ENCODE data around the gene OXLD1. TPM values are rescaled to one million over a fixed set of nuclear protein-coding genes. Genes with fewer than 3 reads are reported as not detected.
A peak's percentile ranks its signal among the peaks of the same experiment; 100 is the strongest.

The OXLD1 gene
- polyA plus RNA-seq, 1 of the 3 experiments (the other 2 are of a cell fraction): 103 TPM

DNA sequence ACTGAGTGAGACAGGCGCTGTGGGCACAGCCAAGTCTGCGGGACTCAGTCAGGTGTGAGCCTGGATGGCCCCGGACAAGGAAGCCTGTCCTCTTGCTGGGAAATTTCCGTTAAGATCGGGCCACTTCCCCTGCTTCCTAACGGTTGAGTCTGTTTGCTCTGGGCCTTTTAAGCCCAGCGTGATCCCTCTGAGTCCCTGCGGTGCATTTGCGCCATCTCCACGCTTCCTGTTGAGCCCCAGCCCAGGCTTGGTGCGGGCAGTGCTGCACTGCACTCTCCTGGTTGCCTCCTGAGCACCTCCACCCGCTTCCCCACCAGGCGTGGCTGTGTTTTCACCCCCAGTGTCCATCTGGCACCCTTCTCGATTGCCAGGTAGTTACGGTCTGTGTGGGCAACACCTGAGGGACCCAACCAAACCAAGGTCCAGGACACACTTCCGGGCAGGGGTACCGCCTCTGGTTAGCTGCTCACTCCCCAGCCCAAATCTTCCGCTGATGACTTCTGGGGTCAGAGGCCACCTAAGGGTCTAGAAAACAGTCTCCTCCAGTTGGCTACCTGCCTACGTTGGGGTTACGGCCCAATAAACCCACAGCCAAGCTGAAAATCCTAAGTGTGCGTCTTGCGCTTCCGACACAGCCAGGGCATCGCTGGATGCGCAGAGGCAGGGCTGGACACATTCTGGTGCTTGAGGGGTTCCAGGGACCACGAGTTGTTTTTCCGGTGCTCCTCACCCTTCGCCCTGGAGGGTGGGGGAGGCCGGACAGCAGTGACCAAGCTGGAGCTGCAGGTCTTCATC lies 44.3 kb upstream of the OXLD1 start:
- H3K9me3 ChIP-seq: no peaks in the 10 kb centered on the region
- peaks cover 31% of the 10 kb centered on the region; the same call in 1 of the 2 replicates for H3K79me2 ChIP-seq (ENCODE audit: insufficient read depth)
- TF ChIP-seq MEF2A (IDR thresholded peaks at IDR 0.05; ENCODE audit: borderline replicate concordance, low read depth): no peak
- TF ChIP-seq, protein P1, sequence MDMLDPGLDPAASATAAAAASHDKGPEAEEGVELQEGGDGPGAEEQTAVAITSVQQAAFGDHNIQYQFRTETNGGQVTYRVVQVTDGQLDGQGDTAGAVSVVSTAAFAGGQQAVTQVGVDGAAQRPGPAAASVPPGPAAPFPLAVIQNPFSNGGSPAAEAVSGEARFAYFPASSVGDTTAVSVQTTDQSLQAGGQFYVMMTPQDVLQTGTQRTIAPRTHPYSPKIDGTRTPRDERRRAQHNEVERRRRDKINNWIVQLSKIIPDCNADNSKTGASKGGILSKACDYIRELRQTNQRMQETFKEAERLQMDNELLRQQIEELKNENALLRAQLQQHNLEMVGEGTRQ (IDR thresholded peaks at IDR 0.05; ENCODE audit: borderline replicate concordance, low read depth, low read length): no peak
- TF ChIP-seq YY1 (IDR thresholded peaks at IDR 0.05; ENCODE audit: low read depth): no peak
- no peak for TF ChIP-seq CHD2 (IDR thresholded peaks at IDR 0.05; ENCODE audit: low read length, partially characterized antibody)
- TF ChIP-seq, protein P2, sequence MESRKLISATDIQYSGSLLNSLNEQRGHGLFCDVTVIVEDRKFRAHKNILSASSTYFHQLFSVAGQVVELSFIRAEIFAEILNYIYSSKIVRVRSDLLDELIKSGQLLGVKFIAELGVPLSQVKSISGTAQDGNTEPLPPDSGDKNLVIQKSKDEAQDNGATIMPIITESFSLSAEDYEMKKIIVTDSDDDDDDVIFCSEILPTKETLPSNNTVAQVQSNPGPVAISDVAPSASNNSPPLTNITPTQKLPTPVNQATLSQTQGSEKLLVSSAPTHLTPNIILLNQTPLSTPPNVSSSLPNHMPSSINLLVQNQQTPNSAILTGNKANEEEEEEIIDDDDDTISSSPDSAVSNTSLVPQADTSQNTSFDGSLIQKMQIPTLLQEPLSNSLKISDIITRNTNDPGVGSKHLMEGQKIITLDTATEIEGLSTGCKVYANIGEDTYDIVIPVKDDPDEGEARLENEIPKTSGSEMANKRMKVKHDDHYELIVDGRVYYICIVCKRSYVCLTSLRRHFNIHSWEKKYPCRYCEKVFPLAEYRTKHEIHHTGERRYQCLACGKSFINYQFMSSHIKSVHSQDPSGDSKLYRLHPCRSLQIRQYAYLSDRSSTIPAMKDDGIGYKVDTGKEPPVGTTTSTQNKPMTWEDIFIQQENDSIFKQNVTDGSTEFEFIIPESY (IDR thresholded peaks at IDR 0.05; ENCODE audit: borderline replicate concordance, low read depth): no peak
- TF ChIP-seq, protein P3, sequence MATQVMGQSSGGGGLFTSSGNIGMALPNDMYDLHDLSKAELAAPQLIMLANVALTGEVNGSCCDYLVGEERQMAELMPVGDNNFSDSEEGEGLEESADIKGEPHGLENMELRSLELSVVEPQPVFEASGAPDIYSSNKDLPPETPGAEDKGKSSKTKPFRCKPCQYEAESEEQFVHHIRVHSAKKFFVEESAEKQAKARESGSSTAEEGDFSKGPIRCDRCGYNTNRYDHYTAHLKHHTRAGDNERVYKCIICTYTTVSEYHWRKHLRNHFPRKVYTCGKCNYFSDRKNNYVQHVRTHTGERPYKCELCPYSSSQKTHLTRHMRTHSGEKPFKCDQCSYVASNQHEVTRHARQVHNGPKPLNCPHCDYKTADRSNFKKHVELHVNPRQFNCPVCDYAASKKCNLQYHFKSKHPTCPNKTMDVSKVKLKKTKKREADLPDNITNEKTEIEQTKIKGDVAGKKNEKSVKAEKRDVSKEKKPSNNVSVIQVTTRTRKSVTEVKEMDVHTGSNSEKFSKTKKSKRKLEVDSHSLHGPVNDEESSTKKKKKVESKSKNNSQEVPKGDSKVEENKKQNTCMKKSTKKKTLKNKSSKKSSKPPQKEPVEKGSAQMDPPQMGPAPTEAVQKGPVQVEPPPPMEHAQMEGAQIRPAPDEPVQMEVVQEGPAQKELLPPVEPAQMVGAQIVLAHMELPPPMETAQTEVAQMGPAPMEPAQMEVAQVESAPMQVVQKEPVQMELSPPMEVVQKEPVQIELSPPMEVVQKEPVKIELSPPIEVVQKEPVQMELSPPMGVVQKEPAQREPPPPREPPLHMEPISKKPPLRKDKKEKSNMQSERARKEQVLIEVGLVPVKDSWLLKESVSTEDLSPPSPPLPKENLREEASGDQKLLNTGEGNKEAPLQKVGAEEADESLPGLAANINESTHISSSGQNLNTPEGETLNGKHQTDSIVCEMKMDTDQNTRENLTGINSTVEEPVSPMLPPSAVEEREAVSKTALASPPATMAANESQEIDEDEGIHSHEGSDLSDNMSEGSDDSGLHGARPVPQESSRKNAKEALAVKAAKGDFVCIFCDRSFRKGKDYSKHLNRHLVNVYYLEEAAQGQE (IDR thresholded peaks at IDR 0.05; ENCODE audit: low read depth, low read length): no peak
- no peak for TF ChIP-seq FOXJ3 (CRISPR knock-in tag; IDR thresholded peaks at IDR 0.05)
- no peak for TF ChIP-seq FOXM1 (IDR thresholded peaks at IDR 0.05; ENCODE audit: low read depth)
- no peak for TF ChIP-seq SMC3 (IDR thresholded peaks at IDR 0.05; ENCODE audit: low read depth, low read length)
- peak overlapping the region; percentile 73 to 80; a peak in 1 of 4 replicates for H3K4me3 ChIP-seq (ENCODE audit: low read depth in 2 of 2, low read length in 1 of 2)
- WGBS (ENCODE audit: low lambda C conversion rate): 68% methylated on average over 26 of the region's 29 CpGs
- H3K27me3 ChIP-seq (ENCODE audit: insufficient read depth): no peaks in the 10 kb centered on the region
- H3K4me2 ChIP-seq: peak overlapping the region; percentile 89
- H3K9ac ChIP-seq: peak overlapping the region; percentile 69; the same call in 1 of the 2 replicates
- POLR2A ChIA-PET: interaction anchor here (0.5 to 1.2 kb wide), 5 partner anchors 8 to 45 kb away, joined by 3 to 9 read pairs (median 3); partner anchors contain the start of genes ARL16, CCDC137, HGS and MRPL12
- no peaks in the 10 kb centered on the region for H3K9me2 ChIP-seq
- H3K36me3 ChIP-seq (replicated peaks in 1 of 2; ENCODE audit: control insufficient read depth in 1 of 2, insufficient read depth in 2 of 2, low read length in 1 of 2): peaks cover 16 to 29% of the 10 kb centered on the region in 2 experiments
- no peak overlapping the region for H2AFZ ChIP-seq (ENCODE audit: low read depth)
- DNase-seq: no peak
- no peaks in the 10 kb centered on the region for H4K20me1 ChIP-seq (ENCODE audit: insufficient read depth)
- H3K4me1 ChIP-seq (ENCODE audit: control insufficient read depth in 1 of 2, insufficient read depth in 2 of 2, low read depth in 1 of 2, low read length in 1 of 2): peaks cover 22 to 33% of the 10 kb centered on the region in 2 experiments; a peak in 3 of 4 replicates
- peaks cover 34% of the 10 kb centered on the region for H3F3A ChIP-seq (replicated peaks; ENCODE audit: insufficient read depth)
- H3K27ac ChIP-seq (ENCODE audit: low read depth in 2 of 2, low read length in 1 of 2): peak overlapping the region; percentile 36 to 83; a peak in 2 of 4 replicates
- CTCF ChIA-PET: interaction anchor here (0.6 to 2.6 kb wide), 7 partner anchors 25 to 458 kb away, joined by 3 to 12 read pairs (median 4); partner anchors contain the start of genes ARL16 and HGS
